ENCODE measurements around the gene POLR3G.

DNA sequence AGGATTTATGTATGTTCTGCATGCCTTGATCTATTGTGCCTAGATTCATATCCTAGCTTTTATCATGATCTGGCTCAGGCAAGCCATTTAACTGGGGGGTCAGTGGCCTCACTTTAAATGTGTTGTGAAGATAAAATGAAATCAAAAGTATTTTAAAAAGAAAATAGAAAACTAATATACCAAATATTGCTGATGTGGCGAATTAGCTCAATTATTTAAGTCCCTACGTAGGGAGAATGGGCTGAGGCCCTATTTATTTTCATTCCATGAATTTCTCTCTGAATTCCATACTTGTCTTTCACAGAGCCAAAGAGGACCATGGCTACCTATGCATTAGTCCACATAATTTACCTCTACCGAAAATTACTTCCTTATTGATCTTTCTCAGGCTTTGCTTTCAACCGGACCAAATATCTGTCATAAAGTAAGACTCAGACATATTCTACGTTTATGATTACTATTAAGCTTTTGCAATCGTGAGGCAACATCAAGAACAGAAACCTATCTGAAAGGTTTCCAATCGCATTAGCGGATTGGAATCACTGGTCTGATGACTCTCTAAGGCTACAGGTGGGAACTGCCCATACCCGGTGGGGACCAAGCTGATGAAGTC lies 1.8 kb upstream of the POLR3G start:
- TF ChIP-seq EZH2 (IDR thresholded peaks at IDR 0.05; ENCODE audit: low read depth): no peak
- TF ChIP-seq, protein P1, sequence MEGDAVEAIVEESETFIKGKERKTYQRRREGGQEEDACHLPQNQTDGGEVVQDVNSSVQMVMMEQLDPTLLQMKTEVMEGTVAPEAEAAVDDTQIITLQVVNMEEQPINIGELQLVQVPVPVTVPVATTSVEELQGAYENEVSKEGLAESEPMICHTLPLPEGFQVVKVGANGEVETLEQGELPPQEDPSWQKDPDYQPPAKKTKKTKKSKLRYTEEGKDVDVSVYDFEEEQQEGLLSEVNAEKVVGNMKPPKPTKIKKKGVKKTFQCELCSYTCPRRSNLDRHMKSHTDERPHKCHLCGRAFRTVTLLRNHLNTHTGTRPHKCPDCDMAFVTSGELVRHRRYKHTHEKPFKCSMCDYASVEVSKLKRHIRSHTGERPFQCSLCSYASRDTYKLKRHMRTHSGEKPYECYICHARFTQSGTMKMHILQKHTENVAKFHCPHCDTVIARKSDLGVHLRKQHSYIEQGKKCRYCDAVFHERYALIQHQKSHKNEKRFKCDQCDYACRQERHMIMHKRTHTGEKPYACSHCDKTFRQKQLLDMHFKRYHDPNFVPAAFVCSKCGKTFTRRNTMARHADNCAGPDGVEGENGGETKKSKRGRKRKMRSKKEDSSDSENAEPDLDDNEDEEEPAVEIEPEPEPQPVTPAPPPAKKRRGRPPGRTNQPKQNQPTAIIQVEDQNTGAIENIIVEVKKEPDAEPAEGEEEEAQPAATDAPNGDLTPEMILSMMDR (conservative IDR thresholded peaks at IDR 0.05): no peak

All from PC-9 (cell line).